Stimulated activated CD4-positive, alpha-beta T cell treated with anti-CD3 and anti-CD28 coated beads, Interleukin-12 subunit alpha, Interleukin-12 subunit beta, amount 100 ng/mL, for 24 hours (primary cell): ENCODE results near the gene WDR5.
A peak's percentile ranks its signal among the peaks of the same experiment; 100 is the strongest.
"Not testable (repeated sequence)": the region's sequence is repeated elsewhere in the genome, so short reads cannot be mapped to it uniquely, and the experiment has no call there.

Experiments
- DNase-seq, 2 experiments: peaks; one replicate each; pipeline ENCODE4 v3.0.0-alpha.2; 2020; ENCODE audit warnings: low read depth in 2 of 2

Gene WDR5

GRCh38 chr9:134135343-134136117 lies at the start of gene WDR5:
Gene WDR5 (plus strand): TSS chr9:134136082. CDS start chr9:134139878, 3,796 bp downstream.
- DNase-seq = peak; percentile 80

DNA sequence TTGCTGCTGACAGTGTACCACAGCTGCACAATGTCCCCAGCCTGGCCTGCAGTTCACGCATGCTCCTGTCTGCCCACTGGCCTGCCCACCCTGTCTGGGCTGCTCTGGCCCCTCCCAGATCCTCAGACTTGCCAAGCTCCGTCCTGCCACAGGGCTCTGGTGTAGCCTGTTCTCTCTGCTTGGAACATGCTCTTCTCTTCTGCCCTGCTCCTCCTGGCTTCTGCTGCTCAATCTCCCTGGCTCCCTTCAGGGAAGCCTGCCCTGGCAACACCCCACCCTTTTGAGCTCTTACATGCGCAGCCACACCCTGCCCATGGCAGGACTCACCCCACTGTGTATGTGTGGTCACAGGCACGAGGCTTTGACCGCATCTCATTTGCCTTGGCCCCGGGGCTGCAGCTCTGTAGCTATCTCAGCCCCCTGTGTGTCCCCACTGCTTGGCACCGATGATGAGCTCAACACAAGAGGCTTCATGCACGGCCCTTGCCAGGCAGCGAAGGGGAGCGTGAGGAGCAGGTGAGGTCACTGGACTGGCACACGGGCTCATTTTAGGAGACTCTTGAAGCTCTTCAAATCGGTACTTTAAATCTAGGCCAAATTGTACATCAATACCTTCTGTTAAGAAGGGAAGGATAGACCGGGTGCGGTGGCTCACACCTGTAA lies 47.7 kb upstream of the WDR5 start:
- no peak for DNase-seq

GRCh38 chr9:134089972-134090371 lies 45.9 kb upstream of the WDR5 start:
- DNase-seq = no peak

DNA sequence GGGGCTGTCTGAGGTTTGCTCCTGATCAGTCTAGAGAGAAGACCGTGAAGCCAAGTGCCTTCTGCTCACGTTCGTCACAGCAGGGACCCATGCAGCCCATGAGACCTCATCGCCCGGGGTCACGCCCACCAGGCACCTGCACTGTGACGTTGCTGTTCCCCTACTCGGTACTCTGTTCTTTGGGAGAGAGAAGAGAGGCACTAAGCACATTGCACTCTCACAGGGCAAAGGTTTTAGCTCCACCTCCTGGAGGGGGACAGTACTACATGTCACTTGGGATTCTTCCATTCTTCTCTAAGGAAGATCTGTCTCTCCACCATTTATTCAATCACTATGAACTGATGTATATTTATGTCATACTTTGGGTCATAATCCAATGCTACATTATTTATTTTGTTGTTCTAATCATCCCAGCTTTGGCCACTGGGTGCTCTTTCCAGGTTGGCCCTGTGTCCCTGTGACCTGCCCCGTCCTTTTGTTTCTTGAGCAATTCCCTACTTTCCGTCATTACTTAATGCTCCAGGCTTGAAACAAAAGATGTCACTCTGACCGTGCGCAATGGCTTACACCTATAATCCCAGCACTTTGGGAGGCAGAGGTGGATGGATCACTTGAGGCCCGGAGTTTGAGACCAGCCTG lies 36.6 kb upstream of the WDR5 start:
- peak; percentile 20 to 49 for DNase-seq

DNA sequence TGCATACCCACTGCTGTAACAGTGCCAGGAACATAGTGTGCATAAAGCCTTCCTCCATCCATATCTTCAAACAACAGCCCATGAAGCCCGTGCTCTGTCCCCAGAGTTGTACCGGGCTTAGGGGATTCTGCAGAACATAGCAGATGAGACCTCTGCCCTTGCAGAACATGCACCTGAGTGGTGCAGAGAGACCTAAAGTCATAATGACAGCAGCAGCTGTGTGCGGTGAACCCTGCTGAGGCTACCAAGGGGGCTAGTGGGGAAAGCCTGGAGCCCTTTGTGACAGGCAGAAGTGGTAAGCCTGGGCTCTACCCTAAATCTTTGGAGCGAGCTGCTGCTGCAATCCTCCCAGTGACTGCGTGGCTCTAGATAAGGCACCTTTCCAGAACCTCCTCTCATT lies 35.8 kb upstream of the WDR5 start:
- DNase-seq = no peak

DNA sequence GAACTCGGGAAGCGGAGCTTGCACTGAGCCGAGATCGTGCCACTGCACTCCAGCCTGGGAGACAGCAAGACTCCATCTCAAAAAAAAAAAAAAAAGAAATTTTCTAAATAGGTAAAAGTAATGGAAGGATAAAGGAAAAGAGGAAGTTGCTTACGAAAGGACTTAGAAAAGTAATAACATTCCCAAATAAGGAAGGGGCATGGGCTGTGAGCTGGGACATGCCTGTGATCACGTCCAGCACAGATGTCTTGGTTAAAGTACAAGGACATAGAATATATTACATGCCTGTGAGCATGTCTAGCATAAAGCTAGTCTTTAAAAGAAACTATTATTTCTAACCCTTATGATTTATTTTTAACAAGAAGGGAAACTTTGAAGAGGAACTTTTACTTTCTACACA lies 34.7 kb upstream of the WDR5 start:
- not testable (repeated sequence) for DNase-seq

DNA sequence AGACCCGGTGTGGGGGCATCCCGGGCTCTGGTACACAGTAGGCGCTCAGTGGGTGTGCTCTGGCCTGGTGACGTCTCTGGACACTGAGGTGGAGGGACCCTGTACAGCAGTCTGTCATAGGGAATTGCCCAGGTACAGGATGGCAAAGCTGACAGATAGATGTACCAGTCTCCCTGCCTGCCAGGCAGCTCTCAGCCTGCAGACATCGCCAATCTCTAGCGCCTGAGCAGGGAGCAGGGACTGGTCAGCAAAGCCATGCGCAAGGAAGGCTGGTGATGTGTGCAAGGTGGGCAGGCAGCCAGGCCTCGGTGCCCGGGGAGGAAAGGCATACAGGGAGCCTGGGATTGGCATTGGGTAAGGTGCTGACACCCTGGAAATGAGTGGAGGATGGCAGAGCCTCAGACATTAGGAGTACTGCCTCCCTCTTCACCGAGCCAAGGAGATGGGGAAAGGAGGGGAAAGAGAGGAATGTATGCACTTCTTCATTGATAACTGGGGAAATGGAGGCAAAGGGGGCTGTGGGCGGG lies 34.2 kb upstream of the WDR5 start:
- no peak for DNase-seq

DNA sequence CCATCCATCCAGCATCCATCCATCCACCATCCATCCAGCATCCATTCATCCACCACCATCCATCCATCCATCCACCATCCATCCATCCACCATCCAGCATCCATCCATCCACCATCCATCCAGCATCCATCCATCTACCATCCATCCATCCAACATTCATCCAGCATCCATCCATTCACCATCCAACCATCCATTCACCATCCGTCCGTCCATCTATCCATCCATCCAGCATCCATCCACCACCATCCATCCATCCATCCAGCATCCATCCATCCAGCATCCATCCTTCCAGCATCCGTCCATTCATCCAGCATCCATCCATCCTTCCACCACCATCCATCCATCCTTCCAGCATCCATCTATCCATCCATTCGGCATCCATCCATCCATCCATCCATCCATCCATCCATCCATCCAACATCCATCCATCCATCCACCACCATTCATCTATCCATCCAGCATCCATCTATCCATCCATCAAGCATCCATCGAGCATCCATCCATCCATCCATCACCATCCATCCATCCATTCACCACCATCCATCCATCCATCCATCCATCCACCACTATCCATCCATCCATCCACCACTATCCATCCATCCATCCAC lies 32.4 kb upstream of the WDR5 start:
- no peak for DNase-seq

DNA sequence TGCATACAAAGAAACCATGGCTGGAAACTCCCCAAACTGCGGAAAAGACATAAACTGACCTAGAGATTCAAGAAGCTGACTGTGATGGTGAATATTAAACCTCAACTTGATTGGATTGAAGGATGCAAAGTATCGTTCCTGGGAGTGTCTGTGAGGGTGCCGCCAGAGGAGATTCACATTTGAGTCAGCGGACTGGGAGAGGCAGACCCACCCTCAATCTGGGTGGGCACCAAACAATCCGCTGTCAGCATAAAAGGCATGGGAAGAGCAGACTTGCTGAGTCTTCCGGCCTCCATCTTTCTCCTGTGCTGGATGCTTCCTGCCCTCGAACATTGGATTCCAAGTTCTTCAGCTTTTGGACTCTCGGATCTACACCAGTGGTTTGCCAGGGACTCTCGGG lies 24.8 kb upstream of the WDR5 start:
- no peak for DNase-seq

DNA sequence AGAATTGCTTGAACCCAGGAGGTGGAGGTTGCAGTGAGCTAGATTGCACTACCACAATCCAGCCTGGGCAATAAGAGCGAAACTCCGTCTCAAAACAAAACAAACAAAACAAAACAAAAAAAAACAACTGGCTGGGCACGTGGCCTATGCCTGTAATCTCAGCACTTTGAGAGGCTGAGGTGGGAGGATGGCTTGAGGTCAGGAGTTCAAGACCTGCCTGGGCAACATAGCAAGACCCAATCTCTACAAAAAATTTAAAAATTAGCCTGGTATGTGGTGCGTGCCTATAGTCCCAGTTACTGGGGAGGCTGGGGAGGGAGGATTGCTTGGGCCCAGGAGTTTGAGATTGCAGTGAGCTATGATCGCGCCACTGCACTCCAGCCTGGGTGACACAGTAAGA lies 23.3 kb upstream of the WDR5 start:
- DNase-seq = no peak

GRCh38 chr9:134118972-134119371 lies 16.9 kb upstream of the WDR5 start:
- DNase-seq = not testable (repeated sequence)

DNA sequence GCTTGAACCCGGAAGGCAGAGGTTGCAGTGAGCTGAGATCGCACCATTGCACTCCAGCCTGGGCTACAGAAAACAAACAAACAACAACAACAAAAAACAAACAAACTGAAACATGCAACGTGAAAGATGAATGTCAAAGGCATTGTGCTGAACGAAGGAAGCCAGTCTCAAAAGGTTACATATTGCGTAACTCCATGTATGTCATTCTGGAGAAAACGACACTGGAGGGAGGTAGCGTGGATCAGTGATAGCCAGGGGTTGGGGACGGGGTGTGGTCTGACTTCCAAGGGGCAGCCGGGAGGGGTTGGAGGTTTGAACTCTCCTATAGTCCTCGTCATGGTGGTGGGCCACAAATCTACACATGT lies 12.1 kb upstream of the WDR5 start:
- DNase-seq = no peak

- no peak for DNase-seq
Observed at GRCh38 chr9:134125413-134126095, 10.3 kb upstream of the WDR5 start.

- no peak for DNase-seq
Observed at GRCh38 chr9:134126373-134126772, 9.5 kb upstream of the WDR5 start.

GRCh38 chr9:134127065-134127580 lies 8.8 kb upstream of the WDR5 start:
- no peak for DNase-seq

DNA sequence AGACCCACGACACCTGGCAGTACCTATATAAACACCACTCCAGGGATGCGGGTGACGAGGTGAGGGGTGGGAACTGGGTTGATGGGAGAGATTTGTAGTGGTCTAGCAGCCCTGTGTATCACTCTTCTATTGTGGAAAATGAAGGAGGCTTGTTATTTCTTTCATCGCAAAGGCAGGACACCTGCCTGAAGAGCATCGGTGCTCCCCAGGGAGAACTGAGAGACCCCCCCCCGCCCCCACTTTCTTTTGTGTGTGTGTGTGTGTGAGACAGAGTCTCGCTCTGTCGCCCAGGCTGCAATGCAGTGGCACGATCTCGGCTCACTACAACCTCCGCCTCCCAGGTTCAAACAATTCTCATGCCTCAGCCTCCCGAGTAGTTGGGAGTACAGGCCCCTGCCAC lies 8.3 kb upstream of the WDR5 start:
- no peak for DNase-seq

DNA sequence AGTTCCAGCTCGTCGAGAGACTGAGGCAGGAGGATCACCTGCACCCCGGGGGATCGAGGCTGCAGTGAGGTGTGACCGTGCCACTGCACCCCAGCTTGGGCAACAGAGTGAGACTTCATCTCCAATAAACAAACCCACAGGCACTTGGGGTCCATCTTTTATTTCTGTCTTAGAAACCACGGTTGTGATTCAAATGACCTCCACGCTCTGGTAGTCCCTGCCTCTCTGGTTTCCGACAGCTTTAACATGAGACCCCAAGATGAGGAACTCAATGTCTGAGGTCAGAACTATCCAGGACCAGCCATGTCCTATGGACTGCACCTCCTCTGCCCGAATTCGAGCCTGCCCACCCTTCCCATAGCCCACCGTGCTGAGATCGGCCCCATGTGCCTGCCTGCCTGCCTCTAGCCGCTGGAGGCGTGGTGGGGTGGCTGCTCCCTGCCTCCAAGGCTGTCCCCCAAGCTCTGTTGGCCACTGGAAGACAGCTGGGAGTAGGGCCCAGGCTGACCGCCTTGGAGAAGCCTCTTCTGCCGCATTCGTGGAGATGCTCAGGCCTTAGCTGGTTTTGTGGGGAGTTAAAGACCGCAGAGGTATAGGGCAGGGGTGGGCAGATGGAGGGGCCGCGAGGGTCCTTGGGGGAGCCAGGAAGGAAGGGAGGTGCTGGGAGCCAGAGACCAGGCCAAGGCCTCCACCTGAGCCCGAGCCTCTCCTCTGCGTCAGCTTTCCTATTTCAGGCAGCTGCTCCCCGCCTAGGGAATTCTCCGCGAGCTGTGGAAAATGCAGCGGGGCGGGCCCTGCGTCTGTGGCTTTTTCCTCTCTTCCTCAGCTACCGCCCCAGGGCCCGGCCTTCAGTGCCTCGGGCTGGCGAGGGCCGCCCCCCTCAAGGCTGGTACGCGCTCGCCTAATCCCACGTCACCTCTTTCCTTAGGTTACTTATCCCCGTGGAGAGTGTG lies 6.9 kb upstream of the WDR5 start:
- no peak for DNase-seq

DNA sequence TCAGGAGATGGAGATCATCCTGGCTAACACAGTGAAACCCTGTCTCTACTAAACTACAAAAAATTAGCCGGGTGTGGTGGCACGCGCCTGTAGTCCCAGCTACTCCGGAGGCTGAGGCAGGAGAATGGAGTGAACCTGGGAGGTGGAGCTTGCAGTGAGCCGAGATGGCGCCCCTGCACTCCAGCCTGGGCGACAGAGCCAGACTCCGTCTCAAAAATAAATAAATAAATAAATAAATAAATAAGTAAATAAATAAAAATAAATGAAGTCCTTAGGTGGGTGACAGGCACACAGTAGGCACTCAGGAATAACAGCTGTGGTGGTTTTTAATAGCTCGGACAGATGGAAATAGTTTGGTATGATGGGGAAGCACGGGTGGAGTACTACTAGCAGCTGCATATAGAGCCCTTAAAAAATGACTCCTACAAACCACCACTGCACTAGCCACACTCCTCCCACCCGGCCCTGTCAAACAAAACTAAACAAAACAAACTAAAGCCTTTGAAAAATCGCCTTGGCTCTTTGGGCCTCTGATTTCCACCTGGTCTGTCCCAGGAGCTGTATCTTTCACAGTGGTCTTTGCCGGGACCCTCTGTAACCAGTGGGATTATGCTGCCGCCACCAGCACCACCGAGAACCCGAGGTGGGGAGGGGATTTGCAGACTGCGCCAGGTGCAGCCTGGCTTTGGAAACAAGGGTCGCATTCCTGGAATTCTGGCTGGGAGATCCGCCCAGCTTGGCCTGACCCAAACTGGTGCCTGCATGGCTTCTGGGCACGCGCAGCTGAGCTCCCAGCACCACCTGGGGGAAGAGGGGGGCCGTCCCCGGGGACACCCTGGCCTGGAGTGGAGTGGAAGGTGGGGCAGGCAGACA lies 5.1 kb upstream of the WDR5 start:
- no peak for DNase-seq

DNA sequence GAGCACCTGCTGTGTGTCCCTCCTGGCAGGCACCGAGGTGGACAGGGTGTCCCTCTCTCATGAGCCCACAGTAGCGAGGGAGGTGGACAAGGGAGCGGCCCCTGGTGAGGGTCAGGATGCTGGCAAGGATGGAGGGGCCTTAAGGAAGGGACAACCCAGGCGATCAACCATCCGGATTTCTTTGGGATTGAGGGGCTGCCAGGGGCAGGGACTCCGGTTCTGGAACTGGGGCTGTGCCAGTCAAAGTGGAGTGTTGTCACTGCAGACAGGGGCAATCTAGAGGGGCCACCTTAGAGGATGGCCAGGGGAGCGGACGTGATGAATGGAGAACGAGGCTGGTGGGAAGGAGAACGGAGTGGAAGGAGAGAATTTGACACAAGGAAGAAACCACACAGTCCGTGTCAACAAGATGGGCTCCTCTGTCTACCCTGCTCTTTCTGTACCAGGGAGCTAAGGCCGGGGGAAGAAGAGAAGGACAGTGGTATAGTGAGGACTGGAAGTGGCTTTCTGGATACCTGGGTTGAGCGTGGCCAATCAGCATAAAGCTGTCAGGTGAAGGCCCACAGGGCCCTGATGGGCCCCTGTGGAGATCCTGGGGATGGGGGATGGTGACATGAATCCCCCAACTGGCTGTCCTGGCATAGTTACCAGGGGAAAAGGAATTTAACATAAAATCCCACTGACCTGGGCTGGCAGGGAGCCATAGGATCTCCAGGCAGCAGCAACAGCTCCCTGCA lies 4.2 kb upstream of the WDR5 start:
- no peak for DNase-seq
